ENCODE data around the gene FCHSD1. TPM values are rescaled to one million over a fixed set of nuclear protein-coding genes. Genes with fewer than 3 reads are reported as not detected.

The FCHSD1 gene
- total RNA-seq, 1 donor from 2014 or later = 40.6 TPM

GRCh38 chr5:141664733-141665461 is 13.7 kb upstream of the FCHSD1 start:
- Histone ChIP-seq H3K27ac (ENCODE audit: low read depth, low read length) (no peak overlapping the region), H3K4me3 (ENCODE audit: insufficient read depth, low read depth, low read length) (no peak overlapping the region), H4K20me1 (ENCODE audit: insufficient read depth, low read length) (no peaks in the 10 kb centered on the region), H3K4me1 (ENCODE audit: insufficient read depth, low read length) (peaks cover 11% of the 10 kb centered on the region), H3K9me3 (ENCODE audit: insufficient read depth, low read depth, low read length) (no peaks in the 10 kb centered on the region), H2AFZ (ENCODE audit: low read depth, low read length) (no peak overlapping the region), H3K79me2 (ENCODE audit: insufficient read depth, low read length) (no peaks in the 10 kb centered on the region), H3K9ac (ENCODE audit: low read length) (no peak overlapping the region), H3K27me3 (ENCODE audit: insufficient read depth, low read length) (no peaks in the 10 kb centered on the region), H3K36me3 (ENCODE audit: insufficient read depth, low read length) (peaks cover 11% of the 10 kb centered on the region), H3K4me2 (ENCODE audit: low read length) (no peak overlapping the region)
- DNase-seq (ENCODE audit: low read depth) = peak; percentile 21
- Mint-ChIP-seq H3K9me3 (ENCODE audit: unreplicated experiment) (no peaks in the 10 kb centered on the region), H3K4me3 (ENCODE audit: unreplicated experiment) (no peak overlapping the region), H3K27ac (ENCODE audit: unreplicated experiment) (peak overlapping the region; percentile 27), H3K36me3 (ENCODE audit: low read depth, unreplicated experiment) (peaks cover 21% of the 10 kb centered on the region), H3K4me1 (ENCODE audit: low read depth, unreplicated experiment) (peaks cover 11% of the 10 kb centered on the region), H3K27me3 (ENCODE audit: low read depth, unreplicated experiment) (no peaks in the 10 kb centered on the region)
- TF ChIP-seq EZH2 (IDR thresholded peaks at IDR 0.05; ENCODE audit: insufficient read depth, low read length) = no peak
- peak; percentile 82 for TF ChIP-seq CTCF (IDR thresholded peaks at IDR 0.05; ENCODE audit: insufficient read depth, low read depth, low read length)
- no peak for FAIRE-seq

GRCh38 chr5:141663506-141663905 is 12.3 kb upstream of the FCHSD1 start:
- H2AFZ ChIP-seq (ENCODE audit: low read depth, low read length) = no peak overlapping the region
- TF ChIP-seq CTCF (IDR thresholded peaks at IDR 0.05; ENCODE audit: insufficient read depth, low read depth, low read length) = no peak
- no peak overlapping the region for H3K4me2 ChIP-seq (ENCODE audit: low read length)
- no peak overlapping the region for H3K9ac ChIP-seq (ENCODE audit: low read length)
- FAIRE-seq (no peak), DNase-seq (ENCODE audit: low read depth) (no peak)
- H3K4me3 ChIP-seq (ENCODE audit: insufficient read depth, low read depth, low read length) = no peak overlapping the region
- H3K79me2 ChIP-seq (ENCODE audit: insufficient read depth, low read length) = no peaks in the 10 kb centered on the region
- H3K4me1 Mint-ChIP-seq (ENCODE audit: low read depth, unreplicated experiment) = peaks cover 3% of the 10 kb centered on the region
- H3K4me1 ChIP-seq (ENCODE audit: insufficient read depth, low read length) = peaks cover 3% of the 10 kb centered on the region
- peaks cover 11% of the 10 kb centered on the region for H3K36me3 ChIP-seq (ENCODE audit: insufficient read depth, low read length)
- no peaks in the 10 kb centered on the region for H3K9me3 ChIP-seq (ENCODE audit: insufficient read depth, low read depth, low read length)
- no peaks in the 10 kb centered on the region for H3K27me3 ChIP-seq (ENCODE audit: insufficient read depth, low read length)
- H3K27me3 Mint-ChIP-seq (ENCODE audit: low read depth, unreplicated experiment) = no peaks in the 10 kb centered on the region
- no peaks in the 10 kb centered on the region for H3K9me3 Mint-ChIP-seq (ENCODE audit: unreplicated experiment)
- no peak overlapping the region for H3K27ac ChIP-seq (ENCODE audit: low read depth, low read length)
- H3K4me3 Mint-ChIP-seq (ENCODE audit: unreplicated experiment) = no peak overlapping the region
- no peaks in the 10 kb centered on the region for H4K20me1 ChIP-seq (ENCODE audit: insufficient read depth, low read length)
- peaks cover 20% of the 10 kb centered on the region for H3K36me3 Mint-ChIP-seq (ENCODE audit: low read depth, unreplicated experiment)
- no peak overlapping the region for H3K27ac Mint-ChIP-seq (ENCODE audit: unreplicated experiment)

- no peak overlapping the region for H3K27ac ChIP-seq (ENCODE audit: low read depth, low read length)
- H3K27me3 ChIP-seq (ENCODE audit: insufficient read depth, low read length) = no peaks in the 10 kb centered on the region
- no peaks in the 10 kb centered on the region for H4K20me1 ChIP-seq (ENCODE audit: insufficient read depth, low read length)
- TF ChIP-seq CTCF (IDR thresholded peaks at IDR 0.05; ENCODE audit: insufficient read depth, low read depth, low read length) (no peak), EZH2 (IDR thresholded peaks at IDR 0.05; ENCODE audit: insufficient read depth, low read length) (no peak)
- H3K4me3 Mint-ChIP-seq (ENCODE audit: unreplicated experiment) = no peak overlapping the region
- H3K9me3 Mint-ChIP-seq (ENCODE audit: unreplicated experiment) = no peaks in the 10 kb centered on the region
- no peaks in the 10 kb centered on the region for H3K9me3 ChIP-seq (ENCODE audit: insufficient read depth, low read depth, low read length)
- H3K36me3 Mint-ChIP-seq (ENCODE audit: low read depth, unreplicated experiment) = peaks cover 28% of the 10 kb centered on the region
- no peaks in the 10 kb centered on the region for H3K79me2 ChIP-seq (ENCODE audit: insufficient read depth, low read length)
- peaks cover 14% of the 10 kb centered on the region for H3K4me1 Mint-ChIP-seq (ENCODE audit: low read depth, unreplicated experiment)
- no peak overlapping the region for H3K9ac ChIP-seq (ENCODE audit: low read length)
- H3K27ac Mint-ChIP-seq (ENCODE audit: unreplicated experiment) = peak overlapping the region; percentile 80
- no peak overlapping the region for H3K4me3 ChIP-seq (ENCODE audit: insufficient read depth, low read depth, low read length)
- peaks cover 12% of the 10 kb centered on the region for H3K4me1 ChIP-seq (ENCODE audit: insufficient read depth, low read length)
- FAIRE-seq (no peak), DNase-seq (ENCODE audit: low read depth) (no peak)
- H3K36me3 ChIP-seq (ENCODE audit: insufficient read depth, low read length) = peaks cover 14% of the 10 kb centered on the region
- H3K27me3 Mint-ChIP-seq (ENCODE audit: low read depth, unreplicated experiment) = no peaks in the 10 kb centered on the region
- H2AFZ ChIP-seq (ENCODE audit: low read depth, low read length) = no peak overlapping the region
- H3K4me2 ChIP-seq (ENCODE audit: low read length) = no peak overlapping the region
Observed at GRCh38 chr5:141662028-141662427, 10.8 kb upstream of the FCHSD1 start.
